ENCODE data around the gene SRMS. TPM values are rescaled to one million over a fixed set of nuclear protein-coding genes. Genes with fewer than 3 reads are reported as not detected.

Gene SRMS
- total and polyA plus RNA-seq, 2 donors (not counting 3 experiments of a cell fraction or from before 2014, with no cell fraction given): not detected

DNA sequence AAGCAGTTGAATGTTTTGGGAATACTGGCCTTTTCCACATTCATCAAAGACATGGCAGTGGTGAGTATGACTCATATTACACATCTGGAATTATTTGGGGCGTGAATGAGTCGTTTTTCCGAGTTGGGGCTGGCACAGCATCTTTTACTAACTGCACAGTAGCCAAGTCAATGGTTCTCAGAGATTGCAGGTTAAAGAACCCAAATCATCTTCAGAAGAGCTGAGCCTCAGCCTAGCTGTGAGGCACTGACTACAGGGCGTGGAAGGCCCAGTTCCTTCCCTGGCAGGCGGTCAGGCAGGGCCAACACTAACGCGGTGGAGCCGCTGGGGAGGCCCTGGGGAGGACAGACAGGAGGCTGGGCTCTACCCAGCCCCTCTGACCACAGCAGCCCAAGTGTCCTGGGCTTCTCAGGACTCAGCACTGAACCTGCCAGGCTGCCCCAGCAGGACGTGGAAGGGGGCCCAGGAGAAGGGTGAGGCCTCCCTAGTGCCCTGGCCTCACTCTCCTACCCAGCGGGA is 46.6 kb upstream of the SRMS start:
- BruUV-seq (replicated peaks): no TSS peak
- Histone ChIP-seq H3K9me1 (replicated peaks; ENCODE audit: control insufficient read depth, extremely low read depth, insufficient read depth, low read length) (no peaks in the 10 kb centered on the region), H3K9ac (replicated peaks; ENCODE audit: extremely low read depth, insufficient read depth, low read length) (no peak overlapping the region), H3K4me1 (ENCODE audit: control insufficient read depth, extremely low read depth, insufficient read depth, low read length) (no peaks in the 10 kb centered on the region), H3K4me3 (replicated peaks in 1 of 3; ENCODE audit: insufficient read depth in 1 of 3, low read depth in 1 of 3, low read length in 3 of 3) (no peak overlapping the region), H3K36me3 (ENCODE audit: control insufficient read depth in 2 of 2, extremely low read depth in 1 of 2, insufficient read depth in 2 of 2, low read length in 2 of 2) (peaks cover 0 to 43% of the 10 kb centered on the region in 2 experiments), H3K79me2 (ENCODE audit: control insufficient read depth, insufficient read depth, low read length) (no peaks in the 10 kb centered on the region), H4K20me1 (replicated peaks; ENCODE audit: control insufficient read depth, extremely low read depth, insufficient read depth, low read length) (no peaks in the 10 kb centered on the region), H3K9me3 (replicated peaks; ENCODE audit: control insufficient read depth, insufficient read depth, low read length) (no peaks in the 10 kb centered on the region), H2AFZ (ENCODE audit: low read depth, low read length) (no peak overlapping the region), H3K27me3 (ENCODE audit: control insufficient read depth in 2 of 2, insufficient read depth in 2 of 2, low read length in 2 of 2) (no peaks in the 10 kb centered on the region), H3K4me2 (ENCODE audit: insufficient read depth, low read length) (no peak overlapping the region), H3K27ac (ENCODE audit: insufficient read depth, low read depth, low read length) (no peak overlapping the region)
- FAIRE-seq (no peak), DNase-seq (ENCODE audit: low read depth, low spot score) (peak; percentile 33)
- dilution Hi-C loops (cut with MboI; ENCODE audit: extremely low pct_ligation_motif_present, low sequenced_read_pairs) (no loop called here), intact Hi-C loops (cut with micrococcal nuclease) (loop anchor here (10.0 kb wide), 1 partner anchor 429 kb away; no protein-coding TSS in a partner anchor)
- ChIA-PET POLR2A (no interaction called here), CTCF (no interaction called here)
- TF ChIP-seq EZH2 (IDR thresholded peaks at IDR 0.05; ENCODE audit: borderline replicate concordance, low read depth, low read length, severe bottlenecking) (no peak), JUN (IDR thresholded peaks at IDR 0.05; ENCODE audit: borderline replicate concordance, insufficient read depth, insufficient read length, low read depth) (peak; percentile 74)

- intact Hi-C loops (cut with micrococcal nuclease): loop anchor here (10.0 kb wide), 1 partner anchor 428 kb away; no protein-coding TSS in a partner anchor
- H3K4me3 ChIP-seq (replicated peaks in 1 of 3; ENCODE audit: insufficient read depth in 1 of 3, low read depth in 1 of 3, low read length in 3 of 3): no peak overlapping the region
- no peaks in the 10 kb centered on the region for H3K27me3 ChIP-seq (ENCODE audit: control insufficient read depth in 2 of 2, insufficient read depth in 2 of 2, low read length in 2 of 2)
- no peak for DNase-seq (ENCODE audit: low read depth, low spot score)
- dilution Hi-C loops (cut with MboI; ENCODE audit: extremely low pct_ligation_motif_present, low sequenced_read_pairs): no loop called here
- no peak overlapping the region for H3K9ac ChIP-seq (replicated peaks; ENCODE audit: extremely low read depth, insufficient read depth, low read length)
- CTCF ChIA-PET: no interaction called here
- no peaks in the 10 kb centered on the region for H3K79me2 ChIP-seq (ENCODE audit: control insufficient read depth, insufficient read depth, low read length)
- POLR2A ChIA-PET: no interaction called here
- no peaks in the 10 kb centered on the region for H3K9me1 ChIP-seq (replicated peaks; ENCODE audit: control insufficient read depth, extremely low read depth, insufficient read depth, low read length)
- H3K27ac ChIP-seq (ENCODE audit: insufficient read depth, low read depth, low read length): no peak overlapping the region
- peaks cover 0 to 43% of the 10 kb centered on the region in 2 experiments for H3K36me3 ChIP-seq (ENCODE audit: control insufficient read depth in 2 of 2, extremely low read depth in 1 of 2, insufficient read depth in 2 of 2, low read length in 2 of 2)
- H3K9me3 ChIP-seq (replicated peaks; ENCODE audit: control insufficient read depth, insufficient read depth, low read length): no peaks in the 10 kb centered on the region
- BruUV-seq (replicated peaks): no TSS peak
- H3K4me1 ChIP-seq (ENCODE audit: control insufficient read depth, extremely low read depth, insufficient read depth, low read length): no peaks in the 10 kb centered on the region
- TF ChIP-seq GATA2 (IDR thresholded peaks at IDR 0.05; ENCODE audit: insufficient read depth, insufficient read length, low read depth, low read length) (no peak), MYC (IDR thresholded peaks at IDR 0.05; ENCODE audit: low read depth, low read length) (no peak), POLR2AphosphoS5 (IDR thresholded peaks at IDR 0.05; ENCODE audit: insufficient read depth, low read depth, low read length) (no peak), MAX (IDR thresholded peaks at IDR 0.05; ENCODE audit: insufficient read depth, insufficient read length) (no peak), POLR2A (IDR thresholded peaks at IDR 0.05; ENCODE audit: low read depth, low read length) (no peak), EZH2 (IDR thresholded peaks at IDR 0.05; ENCODE audit: borderline replicate concordance, low read depth, low read length, severe bottlenecking) (no peak), JUN (IDR thresholded peaks at IDR 0.05; ENCODE audit: borderline replicate concordance, insufficient read depth, insufficient read length, low read depth) (no peak), FOS (IDR thresholded peaks at IDR 0.05; ENCODE audit: borderline replicate concordance, insufficient read depth, low read length) (no peak)
- TF ChIP-seq, protein P1, sequence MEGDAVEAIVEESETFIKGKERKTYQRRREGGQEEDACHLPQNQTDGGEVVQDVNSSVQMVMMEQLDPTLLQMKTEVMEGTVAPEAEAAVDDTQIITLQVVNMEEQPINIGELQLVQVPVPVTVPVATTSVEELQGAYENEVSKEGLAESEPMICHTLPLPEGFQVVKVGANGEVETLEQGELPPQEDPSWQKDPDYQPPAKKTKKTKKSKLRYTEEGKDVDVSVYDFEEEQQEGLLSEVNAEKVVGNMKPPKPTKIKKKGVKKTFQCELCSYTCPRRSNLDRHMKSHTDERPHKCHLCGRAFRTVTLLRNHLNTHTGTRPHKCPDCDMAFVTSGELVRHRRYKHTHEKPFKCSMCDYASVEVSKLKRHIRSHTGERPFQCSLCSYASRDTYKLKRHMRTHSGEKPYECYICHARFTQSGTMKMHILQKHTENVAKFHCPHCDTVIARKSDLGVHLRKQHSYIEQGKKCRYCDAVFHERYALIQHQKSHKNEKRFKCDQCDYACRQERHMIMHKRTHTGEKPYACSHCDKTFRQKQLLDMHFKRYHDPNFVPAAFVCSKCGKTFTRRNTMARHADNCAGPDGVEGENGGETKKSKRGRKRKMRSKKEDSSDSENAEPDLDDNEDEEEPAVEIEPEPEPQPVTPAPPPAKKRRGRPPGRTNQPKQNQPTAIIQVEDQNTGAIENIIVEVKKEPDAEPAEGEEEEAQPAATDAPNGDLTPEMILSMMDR (IDR thresholded peaks at IDR 0.05; ENCODE audit: extremely low read depth in 1 of 2, insufficient read depth in 1 of 2, low read depth in 1 of 2, low read length in 2 of 2): no peak
- FAIRE-seq: no peak
- no peaks in the 10 kb centered on the region for H4K20me1 ChIP-seq (replicated peaks; ENCODE audit: control insufficient read depth, extremely low read depth, insufficient read depth, low read length)
- no peak overlapping the region for H2AFZ ChIP-seq (ENCODE audit: low read depth, low read length)
- H3K4me2 ChIP-seq (ENCODE audit: insufficient read depth, low read length): no peak overlapping the region
These were observed 45.1 kb upstream of the SRMS start for GRCh38 chr20:63592661-63593060.

Data from endothelial cell of umbilical vein (primary cell).